Muscle layer of colon (tissue), 2 donors: Measurements from ENCODE around the gene RIMS1.
"Not testable (repeated sequence)": the region's sequence is repeated elsewhere in the genome, so short reads cannot be mapped to it uniquely, and the experiment has no call there.

Experiments
- H3K27ac ChIP-seq: one replicate; pipeline ENCODE4 v1.7.0; 2013; ENCODE audit warnings: low read depth, mild to moderate bottlenecking, low read length, moderate library complexity
- H3K27me3 ChIP-seq, 2 donors: one replicate each; pipeline ENCODE4 v1.7.0; 2013; ENCODE audit warnings: low read length in 2 of 2, mild to moderate bottlenecking in 2 of 2; ENCODE audit not compliant: insufficient read depth in 2 of 2, control insufficient read depth in 1 of 2
- H3K36me3 ChIP-seq: one replicate; pipeline ENCODE4 v1.7.0; 2013; ENCODE audit warnings: mild to moderate bottlenecking, low read length; ENCODE audit not compliant: insufficient read depth
- H3K4me1 ChIP-seq: one replicate; pipeline ENCODE4 v1.7.0; 2013; ENCODE audit warnings: mild to moderate bottlenecking, low read length; ENCODE audit not compliant: insufficient read depth
- H3K4me3 ChIP-seq, 2 donors: one replicate each; pipeline ENCODE4 v1.7.0; 2013; ENCODE audit warnings: low read length in 2 of 2, low read depth in 1 of 2, mild to moderate bottlenecking in 1 of 2, moderate library complexity in 1 of 2
- H3K9ac ChIP-seq: one replicate; pipeline ENCODE4 v1.7.0; 2013; ENCODE audit warnings: low read length
- H3K9me3 ChIP-seq: one replicate; pipeline ENCODE4 v1.7.0; 2013; ENCODE audit warnings: mild to moderate bottlenecking, low read length
- donor health status: abdominal sarcoma.
- donor health status: Adenocarcinoma of cecum.

Gene RIMS1

DNA sequence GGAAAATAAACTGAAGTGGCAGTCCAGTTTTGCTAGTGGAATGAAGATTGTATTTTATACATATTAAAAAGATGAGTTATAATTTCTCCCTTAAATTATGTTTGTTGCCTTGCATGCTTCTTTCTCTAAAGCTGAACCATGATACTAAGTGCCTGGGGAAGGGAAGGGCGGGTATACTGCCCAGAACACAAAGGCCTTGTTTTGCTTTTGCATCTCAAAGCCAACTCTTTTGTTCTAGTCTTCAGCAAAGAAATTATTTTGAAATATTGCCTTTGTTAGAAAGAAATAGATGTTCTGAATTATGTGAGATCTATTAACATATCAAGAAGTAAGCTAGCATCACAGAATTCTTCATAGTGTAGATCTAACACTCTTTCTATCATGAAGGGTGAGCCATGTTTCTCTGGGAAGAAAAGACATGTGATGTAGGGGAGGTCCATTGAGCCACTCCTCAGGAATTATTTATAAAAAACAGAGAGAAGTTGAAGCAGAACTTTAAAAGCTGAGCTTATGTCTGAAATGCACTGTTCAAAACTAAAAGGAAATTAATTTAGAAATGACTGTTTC lies 108.4 kb downstream of the RIMS1 start:
- no peak overlapping the region for H3K9ac ChIP-seq

DNA sequence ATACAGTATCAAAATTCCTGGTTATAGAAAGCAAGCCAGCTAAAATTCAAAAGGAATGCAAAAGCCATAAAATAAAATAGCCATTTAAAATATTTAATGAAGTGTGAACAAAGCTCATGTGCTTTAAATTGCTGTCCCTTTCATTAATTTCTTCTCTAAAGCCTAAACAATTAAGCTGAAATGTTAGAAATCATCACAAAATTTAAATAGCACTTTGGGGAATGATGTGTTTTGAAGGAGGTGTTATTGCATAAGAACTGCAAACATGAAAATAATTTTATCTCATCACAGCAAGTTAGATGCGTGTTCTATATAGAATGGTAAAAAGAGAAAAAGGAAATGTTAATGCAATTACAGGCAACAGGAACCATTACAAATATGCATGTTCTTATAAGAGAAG lies 111.0 kb downstream of the RIMS1 start:
- no peaks in the 10 kb centered on the region for H3K9me3 ChIP-seq
- H3K27ac ChIP-seq = no peak overlapping the region
- H3K4me3 ChIP-seq = no peak overlapping the region

More for the DNA sequence above, 108.4 kb downstream of the RIMS1 start:
- no peaks in the 10 kb centered on the region for H3K27me3 ChIP-seq
- H3K36me3 ChIP-seq = no peaks in the 10 kb centered on the region
- H3K4me1 ChIP-seq = no peaks in the 10 kb centered on the region
- H3K4me3 ChIP-seq = no peak overlapping the region
- no peak overlapping the region for H3K27ac ChIP-seq
- H3K9me3 ChIP-seq = no peaks in the 10 kb centered on the region

DNA sequence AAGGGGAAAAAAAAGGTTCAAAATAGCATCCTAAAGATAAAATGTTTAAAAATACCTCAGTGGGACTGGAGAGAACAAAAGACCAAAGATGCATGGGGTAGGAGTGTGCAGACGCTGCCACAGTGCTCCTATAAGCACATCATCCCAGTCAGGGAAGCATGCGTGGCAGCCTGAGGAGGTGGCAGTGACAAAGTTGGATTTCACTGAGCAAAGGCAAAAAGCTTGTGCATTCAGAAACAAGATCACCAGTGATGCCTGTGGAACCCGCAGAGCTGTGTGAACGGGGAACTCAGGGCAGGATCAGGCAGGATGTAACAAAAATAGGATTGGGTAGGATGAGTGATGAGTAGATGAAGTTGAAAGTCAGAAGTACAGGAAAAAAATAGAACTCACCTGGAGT lies 116.1 kb downstream of the RIMS1 start:
- no peaks in the 10 kb centered on the region for H3K27me3 ChIP-seq
- no peaks in the 10 kb centered on the region for H3K4me1 ChIP-seq
- no peaks in the 10 kb centered on the region for H3K9me3 ChIP-seq
- H3K36me3 ChIP-seq = no peaks in the 10 kb centered on the region
- no peak overlapping the region for H3K27ac ChIP-seq
- H3K4me3 ChIP-seq = no peak overlapping the region
- no peak overlapping the region for H3K9ac ChIP-seq

More for the DNA sequence above, 111.0 kb downstream of the RIMS1 start:
- H3K36me3 ChIP-seq = no peaks in the 10 kb centered on the region
- H3K4me1 ChIP-seq = no peaks in the 10 kb centered on the region
- H3K27me3 ChIP-seq = no peaks in the 10 kb centered on the region
- H3K9ac ChIP-seq = no peak overlapping the region

DNA sequence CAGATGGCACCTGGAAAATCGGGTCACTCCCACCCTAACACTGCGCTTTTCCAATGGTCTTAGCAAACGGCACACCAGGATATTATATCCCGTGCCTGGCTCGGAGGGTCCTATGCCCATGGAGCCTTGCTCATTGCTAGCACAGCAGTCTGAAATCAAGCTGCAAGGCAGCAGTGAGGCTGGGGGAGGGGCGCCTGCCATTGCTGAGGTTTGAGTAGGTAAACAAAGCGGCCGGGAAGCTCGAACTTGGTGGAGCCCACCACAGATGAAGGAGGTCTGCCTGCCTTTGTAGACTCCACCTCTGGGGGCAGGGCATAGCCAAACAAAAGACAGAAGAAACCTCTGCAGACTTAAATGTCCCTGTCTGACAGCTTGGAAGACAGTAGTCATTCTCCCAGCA lies 120.2 kb downstream of the RIMS1 start:
- not testable (repeated sequence) for H3K4me1 ChIP-seq, H3K36me3 ChIP-seq, H3K9me3 ChIP-seq, H3K9ac ChIP-seq, H3K4me3 ChIP-seq, H3K27ac ChIP-seq, H3K27me3 ChIP-seq

DNA sequence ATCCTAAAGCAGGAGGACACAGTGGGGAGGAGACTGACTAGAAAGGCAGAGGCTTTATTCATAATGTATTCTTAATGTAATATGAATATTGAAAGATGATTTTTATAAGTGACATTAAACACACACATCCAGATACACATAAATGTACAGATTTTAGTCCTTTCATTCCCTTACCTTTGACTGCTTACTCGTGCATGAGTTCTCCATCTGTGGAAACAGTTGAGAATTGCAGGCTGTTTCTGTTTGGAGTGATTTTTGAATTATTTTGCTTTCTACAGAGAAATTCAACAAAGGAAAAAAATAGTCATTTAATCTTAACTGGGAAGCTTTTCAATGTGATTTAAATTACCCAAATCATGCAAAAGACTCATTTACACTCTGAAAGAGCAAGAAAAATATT lies 136.5 kb downstream of the RIMS1 start:
- Histone ChIP-seq H3K27ac (no peak overlapping the region), H3K9ac (no peak overlapping the region), H3K9me3 (no peaks in the 10 kb centered on the region), H3K4me1 (no peaks in the 10 kb centered on the region), H3K4me3 (no peak overlapping the region), H3K36me3 (no peaks in the 10 kb centered on the region), H3K27me3 (no peaks in the 10 kb centered on the region)

DNA sequence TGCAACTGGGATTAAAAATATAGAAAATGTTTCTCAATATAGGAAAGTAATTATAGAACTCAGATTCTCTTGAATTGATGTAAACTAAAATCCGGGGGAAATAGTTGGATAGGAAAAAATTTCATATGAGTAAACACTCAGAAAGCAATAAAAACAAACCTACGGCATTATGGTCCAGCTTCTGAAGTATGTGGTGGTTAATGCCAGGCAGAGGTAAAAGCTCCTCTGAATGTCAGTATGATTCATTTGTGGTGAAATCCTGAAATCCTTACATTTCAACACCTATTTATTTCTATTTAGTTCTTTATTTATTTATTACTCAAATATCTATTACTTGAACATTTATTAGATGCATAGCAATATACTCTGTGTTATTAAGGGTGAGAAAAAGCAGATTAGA lies 145.1 kb downstream of the RIMS1 start:
- Histone ChIP-seq H3K9me3 (no peaks in the 10 kb centered on the region), H3K9ac (no peak overlapping the region), H3K27me3 (no peaks in the 10 kb centered on the region), H3K27ac (no peak overlapping the region), H3K4me1 (no peaks in the 10 kb centered on the region), H3K36me3 (no peaks in the 10 kb centered on the region), H3K4me3 (no peak overlapping the region)

DNA sequence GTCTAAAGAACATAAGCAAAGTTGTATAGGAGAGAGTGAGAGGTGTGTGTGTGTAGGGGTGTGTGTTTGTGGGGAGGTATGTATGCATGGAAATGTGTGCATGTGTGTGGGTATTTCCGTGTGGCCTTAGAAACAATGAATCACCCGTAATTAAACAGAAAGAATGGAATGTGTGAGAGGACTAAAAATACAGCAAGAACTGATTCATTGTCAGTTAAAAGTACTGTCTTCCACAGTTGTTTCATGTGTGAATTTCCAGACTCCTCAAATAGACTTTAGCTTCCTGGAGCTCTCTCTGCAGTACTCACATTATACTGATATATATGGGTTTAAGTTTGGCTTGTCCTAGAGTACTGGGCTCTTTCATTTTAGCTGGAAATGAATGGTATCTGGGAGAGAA lies 145.7 kb downstream of the RIMS1 start:
- H3K4me1 ChIP-seq = no peaks in the 10 kb centered on the region
- H3K27ac ChIP-seq = no peak overlapping the region
- no peak overlapping the region for H3K4me3 ChIP-seq
- no peaks in the 10 kb centered on the region for H3K27me3 ChIP-seq
- no peaks in the 10 kb centered on the region for H3K9me3 ChIP-seq
- no peak overlapping the region for H3K9ac ChIP-seq
- H3K36me3 ChIP-seq = no peaks in the 10 kb centered on the region

DNA sequence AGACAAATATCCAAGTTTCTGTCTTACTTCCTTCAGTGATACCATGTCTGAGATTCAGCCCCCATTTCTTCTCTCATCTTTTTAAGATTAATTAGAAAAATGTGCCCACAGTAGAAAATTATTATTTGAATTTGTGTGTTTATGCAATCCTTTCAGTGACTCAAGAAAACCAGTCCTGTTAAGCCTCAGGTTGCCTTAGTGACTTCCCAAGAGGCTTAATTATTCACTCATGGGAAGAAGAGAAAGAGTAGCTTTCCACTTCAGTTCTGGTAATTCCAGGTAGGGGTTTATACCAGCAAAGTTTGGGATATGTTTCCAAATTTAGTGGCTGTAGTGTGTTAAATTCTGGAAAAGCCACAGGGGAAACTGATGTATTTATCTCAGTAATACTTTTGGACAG lies 149.1 kb downstream of the RIMS1 start:
- H3K4me1 ChIP-seq = no peaks in the 10 kb centered on the region
- no peaks in the 10 kb centered on the region for H3K27me3 ChIP-seq
- no peak overlapping the region for H3K27ac ChIP-seq
- H3K36me3 ChIP-seq = no peaks in the 10 kb centered on the region
- H3K9ac ChIP-seq = no peak overlapping the region
- H3K9me3 ChIP-seq = no peaks in the 10 kb centered on the region
- no peak overlapping the region for H3K4me3 ChIP-seq

DNA sequence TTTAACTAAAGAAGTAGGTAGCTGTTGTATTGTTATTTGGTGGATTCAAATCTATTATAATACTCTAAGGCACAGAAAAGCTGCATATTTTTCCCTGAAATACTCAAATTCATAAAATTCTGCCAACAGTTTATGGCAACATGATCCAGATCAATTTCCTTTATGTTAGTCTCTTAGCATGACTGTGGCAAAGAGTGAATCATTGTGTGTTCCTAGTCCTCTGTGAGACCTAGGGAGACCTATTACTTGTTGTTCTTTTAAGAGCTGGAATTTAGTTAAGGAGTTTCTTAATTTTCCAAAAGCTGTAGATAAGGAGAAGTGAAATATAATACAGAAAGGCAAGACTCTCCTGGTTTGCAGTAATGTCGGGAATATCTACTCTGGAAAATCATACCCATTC lies 149.6 kb downstream of the RIMS1 start:
- Histone ChIP-seq H3K27me3 (no peaks in the 10 kb centered on the region), H3K9ac (no peak overlapping the region), H3K4me1 (no peaks in the 10 kb centered on the region), H3K9me3 (no peaks in the 10 kb centered on the region), H3K36me3 (no peaks in the 10 kb centered on the region), H3K27ac (no peak overlapping the region), H3K4me3 (no peak overlapping the region)

DNA sequence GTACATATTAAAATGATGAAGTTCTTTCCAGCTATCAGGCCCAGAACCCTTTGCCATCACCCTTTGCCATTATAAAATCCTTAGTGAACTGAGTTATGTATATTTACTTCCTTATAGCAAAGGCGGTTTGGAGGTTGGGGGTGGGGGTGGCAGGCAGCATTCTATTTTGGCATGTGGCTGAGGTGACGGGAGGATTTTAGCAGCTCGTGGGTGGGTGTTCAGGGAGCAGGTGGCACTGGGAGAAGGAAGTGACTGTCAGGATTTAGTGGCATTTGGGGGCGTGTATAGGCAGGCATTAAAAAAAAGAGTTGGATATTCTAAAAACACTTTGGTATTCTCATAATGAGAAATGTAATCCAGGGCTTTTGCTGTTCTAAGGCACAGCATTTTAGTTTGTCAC lies 150.7 kb downstream of the RIMS1 start:
- H3K27me3 ChIP-seq = no peaks in the 10 kb centered on the region
- no peak overlapping the region for H3K27ac ChIP-seq
- no peak overlapping the region for H3K4me3 ChIP-seq
- no peak overlapping the region for H3K9ac ChIP-seq
- no peaks in the 10 kb centered on the region for H3K4me1 ChIP-seq
- H3K36me3 ChIP-seq = no peaks in the 10 kb centered on the region
- no peaks in the 10 kb centered on the region for H3K9me3 ChIP-seq

DNA sequence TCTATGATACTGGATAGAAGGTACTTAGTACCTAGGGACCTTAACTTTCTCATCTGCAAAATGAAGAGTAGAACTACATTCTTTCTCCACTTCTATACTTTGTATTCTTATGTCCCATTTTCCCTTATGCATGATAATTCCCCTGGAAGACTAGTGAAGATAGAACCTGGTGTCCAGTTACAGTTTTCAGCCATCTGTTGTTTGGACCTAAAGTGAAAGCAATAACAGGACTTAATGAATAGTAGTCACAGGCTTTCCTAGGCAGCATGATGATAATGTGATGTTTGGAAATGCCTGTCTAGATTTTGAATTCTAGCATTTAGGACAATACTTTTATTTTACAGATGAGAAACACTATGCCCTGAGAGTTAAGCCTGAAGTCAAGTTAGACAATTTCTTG lies 153.8 kb downstream of the RIMS1 start:
- no peaks in the 10 kb centered on the region for H3K4me1 ChIP-seq
- no peaks in the 10 kb centered on the region for H3K36me3 ChIP-seq
- no peak overlapping the region for H3K27ac ChIP-seq
- no peak overlapping the region for H3K4me3 ChIP-seq
- no peaks in the 10 kb centered on the region for H3K9me3 ChIP-seq
- no peaks in the 10 kb centered on the region for H3K27me3 ChIP-seq
- no peak overlapping the region for H3K9ac ChIP-seq

DNA sequence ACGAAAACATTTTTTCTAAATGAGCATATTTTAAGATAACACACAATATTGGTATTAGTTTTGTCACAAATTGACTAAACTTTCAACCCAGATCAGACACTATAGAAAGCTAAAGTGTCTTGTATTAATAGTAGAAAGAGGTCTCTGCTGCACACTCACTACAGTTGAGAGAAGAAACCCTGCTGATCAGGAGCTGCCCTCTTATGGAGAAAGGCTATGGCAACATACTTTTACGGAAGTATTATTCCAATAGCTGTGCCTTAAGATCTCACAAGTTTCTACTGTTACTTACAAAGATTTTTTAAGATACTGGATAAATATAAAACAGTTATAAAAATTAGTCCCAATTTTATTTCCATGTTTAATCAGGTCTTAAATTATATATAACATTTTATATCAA lies 155.7 kb downstream of the RIMS1 start:
- H3K27ac ChIP-seq = no peak overlapping the region
- no peak overlapping the region for H3K9ac ChIP-seq
- no peaks in the 10 kb centered on the region for H3K27me3 ChIP-seq
- no peaks in the 10 kb centered on the region for H3K4me1 ChIP-seq
- no peaks in the 10 kb centered on the region for H3K9me3 ChIP-seq
- no peak overlapping the region for H3K4me3 ChIP-seq
- no peaks in the 10 kb centered on the region for H3K36me3 ChIP-seq
